K562 (cell line): ENCODE data around the gene LRMDA. TPM values are rescaled to one million over a fixed set of nuclear protein-coding genes. Genes with fewer than 3 reads are reported as not detected.

Experiments used
- ATAC-seq: fragments of 200-7000 bp; cut with Tn5 transposase; 3 replicates; pipeline ENCODE4 v1.9.1; 2020; ENCODE audit warnings: moderate library complexity
- BruUV-seq: library from RNA; stranded (reverse); fragments of 400-500 nt; replicated peaks from 2 replicates; lab custom pipeline; 2021; lab: Mats Ljungman, UMichigan
- CTCF ChIA-PET: fragments of 300-600 bp; formaldehyde crosslinking; extraction: SDS; loops from one replicate; lab custom pipeline; 2021; ENCODE audit warnings: low intra/inter-chr PET ratio; lab: Yijun Ruan, JAX
- POLR2A ChIA-PET: fragments of 300-600, 350-650 bp; sonication (Branson Sonifier 250); formaldehyde crosslinking; extraction: SDS; loops from one replicate; lab custom pipeline; 2021; ENCODE audit warnings: antibody characterized with exemption, inconsistent platforms; lab: Yijun Ruan, JAX
- DNase-seq, 4 experiments: peaks; one replicate each; pipeline versions ENCODE4 v3.0.0 to v3.0.0-alpha.2; 2011 to 2018; ENCODE audit warnings: low spot score in 3 of 4, mixed read lengths in 3 of 4; ENCODE audit errors: extremely low read depth in 1 of 4
- FAIRE-seq: peaks from 2 replicates; lab custom pipeline; 2011; peaks lifted over from hg19 to GRCh38; lab: Jason Lieb, UNC
- H2AFZ ChIP-seq: 2 replicates; pipeline ENCODE4 v1.6.0; 2011; ENCODE audit warnings: low read depth, low read length, control low read depth, inconsistent platforms
- H3K27ac ChIP-seq: fragments of 200-600 bp; 3 replicates; pipeline ENCODE4 v1.8.0; 2011; ENCODE audit warnings: low read depth, mild to moderate bottlenecking, control low read depth, inconsistent platforms, low read length, moderate library complexity, mixed read lengths; ENCODE audit errors: extremely low read depth
- H3K27me3 ChIP-seq, 2 experiments: fragments of 300-600 bp in 1 of 2; 2 replicates in 1 of 2; 3 replicates in 1 of 2; pipeline versions ENCODE4 v1.6.0 to v1.8.0; 2011; ENCODE audit warnings: inconsistent platforms in 2 of 2, low read length in 2 of 2, mild to moderate bottlenecking in 1 of 2, mixed read lengths in 1 of 2, moderate library complexity in 1 of 2; ENCODE audit not compliant: control insufficient read depth in 2 of 2, insufficient read depth in 2 of 2
- H3K36me3 ChIP-seq: fragments of 300-600 bp; 3 replicates; pipeline ENCODE4 v1.8.0; 2011; ENCODE audit warnings: mild to moderate bottlenecking, low read length, inconsistent platforms; ENCODE audit not compliant: control insufficient read depth, insufficient read depth
- H3K4me1 ChIP-seq, 2 experiments: fragments of 200-600 bp in 1 of 2; replicated peaks in 1 of 2; 2 replicates in 1 of 2; 3 replicates in 1 of 2; pipeline versions ENCODE4 v1.5.1 to v1.8.0; 2011; ENCODE audit warnings: inconsistent platforms in 2 of 2, low read length in 2 of 2, mild to moderate bottlenecking in 1 of 2, mixed read lengths in 1 of 2, moderate library complexity in 1 of 2; ENCODE audit not compliant: control insufficient read depth in 2 of 2, insufficient read depth in 2 of 2
- H3K4me2 ChIP-seq: 2 replicates; pipeline ENCODE4 v1.6.1; 2011; ENCODE audit warnings: low read length, control low read depth, inconsistent platforms, mixed read lengths; ENCODE audit not compliant: insufficient read depth
- H3K4me3 ChIP-seq: fragments of 200-600 bp; sonication (generic), shearing (Covaris generic); 2 replicates; pipeline ENCODE4 v1.5.1; 2016; ENCODE audit warnings: control low read depth, inconsistent platforms
- H3K79me2 ChIP-seq: fragments of 200-600 bp; 3 replicates; pipeline ENCODE4 v1.8.0; 2011; ENCODE audit warnings: low read length, inconsistent platforms; ENCODE audit not compliant: control insufficient read depth, insufficient read depth
- H3K9ac ChIP-seq, 2 experiments: 2 replicates each; pipeline versions ENCODE4 v1.6.0 to v1.6.1; 2011; ENCODE audit warnings: low read depth in 2 of 2, low read length in 2 of 2, control low read depth in 1 of 2, inconsistent platforms in 1 of 2, mild to moderate bottlenecking in 1 of 2, mixed read lengths in 1 of 2; ENCODE audit not compliant: insufficient read depth in 1 of 2
- H3K9me1 ChIP-seq: one replicate; pipeline ENCODE4 v1.6.0; 2011; ENCODE audit warnings: inconsistent platforms, mild to moderate bottlenecking, low read length, moderate library complexity; ENCODE audit not compliant: control insufficient read depth, insufficient read depth
- H3K9me3 ChIP-seq: replicated peaks from 2 replicates; pipeline ENCODE4 v1.5.1; 2011; ENCODE audit warnings: low read depth, low read length, inconsistent platforms; ENCODE audit not compliant: control insufficient read depth, insufficient read depth
- H4K20me1 ChIP-seq: replicated peaks from 2 replicates; pipeline ENCODE4 v1.6.1; 2011; ENCODE audit warnings: low read length, inconsistent platforms, mixed read lengths; ENCODE audit not compliant: control insufficient read depth, insufficient read depth
- ATF2 ChIP-seq: sonication (generic); formaldehyde crosslinking; IDR thresholded peaks from 2 replicates; pipeline ENCODE4 v1.8.1; 2022; ENCODE audit warnings: missing genetic modification reagents
- BACH1 ChIP-seq: fragments of 200-800 bp; sonication (Bioruptor generic); IDR thresholded peaks from 2 replicates; pipeline ENCODE4 v1.6.1; 2016; ENCODE audit warnings: missing genetic modification characterization, missing compliant biosample characterization
- BRCA1 ChIP-seq, 2 experiments: fragments of 450-650 bp in 1 of 2; sonication (generic) in 1 of 2; formaldehyde crosslinking in 1 of 2; IDR thresholded peaks; 2 replicates each; pipeline versions ENCODE4 v1.5.0 to v1.6.1; 2017 to 2020; ENCODE audit warnings: mild to moderate bottlenecking in 1 of 2, missing genetic modification reagents in 1 of 2
- CBX3 ChIP-seq, 2 experiments: IDR thresholded peaks; 1 replicate in 1 of 2; 2 replicates in 1 of 2; pipeline ENCODE4 v1.6.1; 2012; ENCODE audit warnings: inconsistent platforms in 2 of 2, low read length in 2 of 2, borderline replicate concordance in 1 of 2, control low read depth in 1 of 2
- DEAF1 ChIP-seq: fragments of 450-650 bp; formaldehyde crosslinking; IDR thresholded peaks from 2 replicates; pipeline ENCODE4 v1.4.0; 2020; ENCODE audit warnings: mild to moderate bottlenecking, moderate library complexity
- ESRRB ChIP-seq: fragments of 250-450 bp; sonication (Bioruptor Pico); IDR thresholded peaks from 2 replicates; pipeline ENCODE4 v1.5.0; 2020; ENCODE audit warnings: mild to moderate bottlenecking, moderate library complexity, borderline replicate concordance
- KAT2B ChIP-seq: IDR thresholded peaks from one replicate; pipeline ENCODE4 v1.6.1; 2012; ENCODE audit warnings: low read depth, mild to moderate bottlenecking, control low read depth, inconsistent platforms, low read length, moderate library complexity
- MAFF ChIP-seq: IDR thresholded peaks from 2 replicates; pipeline ENCODE4 v1.6.1; 2012; ENCODE audit warnings: low read length, improper control_type of control experiment
- MCM2 ChIP-seq: fragments of 450-650 bp; IDR thresholded peaks from 2 replicates; pipeline ENCODE4 v1.6.1; 2017; ENCODE audit warnings: low read depth, mild to moderate bottlenecking
- MYC ChIP-seq, 2 experiments: fragments of 250-450 bp in 1 of 2; sonication (Bioruptor Pico) in 1 of 2; IDR thresholded peaks; 2 replicates each; pipeline versions ENCODE4 v1.5.1 to v1.6.1; 2012 to 2021; ENCODE audit warnings: low read depth in 2 of 2, borderline replicate concordance in 1 of 2, improper control_type of control experiment in 1 of 2, low read length in 1 of 2, mild to moderate bottlenecking in 1 of 2, moderate library complexity in 1 of 2
- NEUROD1 ChIP-seq: fragments of 150-350 bp; IDR thresholded peaks from 2 replicates; pipeline ENCODE4 v1.6.1; 2014; ENCODE audit warnings: borderline replicate concordance, low read length, low read depth; ENCODE audit not compliant: partially characterized antibody
- POLR2AphosphoS5 ChIP-seq: IDR thresholded peaks from 2 replicates; pipeline ENCODE4 v1.6.1; 2011; ENCODE audit warnings: mild to moderate bottlenecking, low read depth, low read length, moderate library complexity; ENCODE audit not compliant: control insufficient read depth, insufficient read depth
- SMARCB1 ChIP-seq: IDR thresholded peaks from 2 replicates; pipeline ENCODE4 v1.6.1; 2011; ENCODE audit warnings: improper control_type of control experiment, low read depth; ENCODE audit not compliant: insufficient read length
- SP1 ChIP-seq: sonication (generic); formaldehyde crosslinking; IDR thresholded peaks from 2 replicates; pipeline ENCODE4 v1.8.1; 2022; ENCODE audit warnings: mild to moderate bottlenecking, missing genetic modification reagents
- TAF9B ChIP-seq: fragments of 450-650 bp; IDR thresholded peaks from 2 replicates; pipeline ENCODE4 v1.6.1; 2018; ENCODE audit warnings: mild to moderate bottlenecking; ENCODE audit not compliant: partially characterized antibody
- WGBS: fragments of 100-300 bp; shearing (Covaris generic); methylation state at CpG from one replicate; pipeline ENCODE4 v1.1.6; 2016; ENCODE audit warnings: low coverage, mixed read lengths; ENCODE audit not compliant: insufficient coverage; ENCODE audit errors: missing lambda C conversion rate; 5-methylcytosine and 5-hydroxymethylcytosine counted together
- in situ Hi-C: fragments of 300-500 bp; cut with MboI; formaldehyde crosslinking; loops from 4 replicates; pipeline ENCODE4 v1.15.0; 2018; ENCODE audit warnings: inconsistent platforms, mixed read lengths
- intact Hi-C: fragments of 100-400 bp; cut with micrococcal nuclease; formaldehyde crosslinking; loops from 2 replicates; pipeline ENCODE4 v1.14.2; 2022
- polyA plus RNA-seq, 8 experiments: library from polyadenylated mRNA; depleted of rRNA in 4 of 8; stranded (reverse) in 5 of 8; unstranded in 3 of 8; fragments of >200 nt; fragmentation: Nextera tagmentation in 2 of 8; fragmentation: Illumina TruSeq in 1 of 8; extraction: Ambion mirVana in 2 of 8; extraction: Trizol in 1 of 8; gene quantifications; 2 replicates each; pipeline versions ENCODE4 v1.2.1 to v1.2.3, GENCODE V29; 2011 to 2014; ENCODE audit warnings: inconsistent platforms in 1 of 8, missing spikeins in 1 of 8
- total RNA-seq, 7 experiments: library from RNA; depleted of rRNA in 6 of 7; stranded (reverse); fragments of >200 nt in 6 of 7; fragmentation: Illumina TruSeq in 2 of 7; extraction: Trizol in 2 of 7; gene quantifications; 2 replicates each; pipeline versions ENCODE4 v1.2.1 to v1.2.3, GENCODE V29; 2011 to 2021; ENCODE audit warnings: low replicate concordance in 1 of 7
- TF ChIP-seq, protein P1 (sequence below): sonication (generic); formaldehyde crosslinking; IDR thresholded peaks from 2 replicates; pipeline ENCODE4 v1.8.0; 2022; ENCODE audit warnings: mild to moderate bottlenecking, missing genetic modification reagents

LRMDA gene
- total and polyA plus RNA-seq, 9 of the 15 experiments (the other 6 are each of a cell fraction or from before 2014, with no cell fraction given) = 0.25 TPM; not detected in 8

- Histone ChIP-seq H2AFZ (no peak overlapping the region), H3K36me3 (no peaks in the 10 kb centered on the region), H3K27ac (no peak overlapping the region), H3K4me3 (no peak overlapping the region), H3K4me1 (no peaks in the 10 kb centered on the region), H3K79me2 (no peaks in the 10 kb centered on the region), H3K9me1 (no peaks in the 10 kb centered on the region), H3K4me2 (no peak overlapping the region), H3K9ac (no peak overlapping the region)
- CTCF ChIA-PET = no interaction called here
- WGBS = 0% methylated on average over 1 of the region's 1 CpG
- intact Hi-C loops = no loop called here
- FAIRE-seq = no peak
- no peak for DNase-seq
- in situ Hi-C loops = no loop called here
- no TSS peak for BruUV-seq
- TF ChIP-seq ATF2 (CRISPR knock-in tag) = no peak
- no peak for TF ChIP-seq MAFF
- TF ChIP-seq POLR2AphosphoS5 = no peak
- no peak for TF ChIP-seq SP1 (CRISPR knock-in tag)
- TF ChIP-seq MYC (IDR thresholded peaks at IDR 0.05; ENCODE audit: low read depth, low read length) = no peak
- TF ChIP-seq MYC (CRISPR knock-in tag; IDR thresholded peaks at IDR 0.05; ENCODE audit: borderline replicate concordance, low read depth) = no peak
- no peak for TF ChIP-seq ESRRB (CRISPR knock-in tag)
- no peak for TF ChIP-seq BACH1 (tag)
- TF ChIP-seq MCM2 = no peak
- TF ChIP-seq BRCA1 (IDR thresholded peaks at IDR 0.05) = no peak
- no peak for TF ChIP-seq BRCA1 (CRISPR knock-in tag; IDR thresholded peaks at IDR 0.05)
- no peak for TF ChIP-seq NEUROD1
- TF ChIP-seq KAT2B = no peak
- TF ChIP-seq CBX3 (IDR thresholded peaks at IDR 0.05; ENCODE audit: borderline replicate concordance in 1 of 2, low read length in 2 of 2) = no peak
- TF ChIP-seq, protein P1, sequence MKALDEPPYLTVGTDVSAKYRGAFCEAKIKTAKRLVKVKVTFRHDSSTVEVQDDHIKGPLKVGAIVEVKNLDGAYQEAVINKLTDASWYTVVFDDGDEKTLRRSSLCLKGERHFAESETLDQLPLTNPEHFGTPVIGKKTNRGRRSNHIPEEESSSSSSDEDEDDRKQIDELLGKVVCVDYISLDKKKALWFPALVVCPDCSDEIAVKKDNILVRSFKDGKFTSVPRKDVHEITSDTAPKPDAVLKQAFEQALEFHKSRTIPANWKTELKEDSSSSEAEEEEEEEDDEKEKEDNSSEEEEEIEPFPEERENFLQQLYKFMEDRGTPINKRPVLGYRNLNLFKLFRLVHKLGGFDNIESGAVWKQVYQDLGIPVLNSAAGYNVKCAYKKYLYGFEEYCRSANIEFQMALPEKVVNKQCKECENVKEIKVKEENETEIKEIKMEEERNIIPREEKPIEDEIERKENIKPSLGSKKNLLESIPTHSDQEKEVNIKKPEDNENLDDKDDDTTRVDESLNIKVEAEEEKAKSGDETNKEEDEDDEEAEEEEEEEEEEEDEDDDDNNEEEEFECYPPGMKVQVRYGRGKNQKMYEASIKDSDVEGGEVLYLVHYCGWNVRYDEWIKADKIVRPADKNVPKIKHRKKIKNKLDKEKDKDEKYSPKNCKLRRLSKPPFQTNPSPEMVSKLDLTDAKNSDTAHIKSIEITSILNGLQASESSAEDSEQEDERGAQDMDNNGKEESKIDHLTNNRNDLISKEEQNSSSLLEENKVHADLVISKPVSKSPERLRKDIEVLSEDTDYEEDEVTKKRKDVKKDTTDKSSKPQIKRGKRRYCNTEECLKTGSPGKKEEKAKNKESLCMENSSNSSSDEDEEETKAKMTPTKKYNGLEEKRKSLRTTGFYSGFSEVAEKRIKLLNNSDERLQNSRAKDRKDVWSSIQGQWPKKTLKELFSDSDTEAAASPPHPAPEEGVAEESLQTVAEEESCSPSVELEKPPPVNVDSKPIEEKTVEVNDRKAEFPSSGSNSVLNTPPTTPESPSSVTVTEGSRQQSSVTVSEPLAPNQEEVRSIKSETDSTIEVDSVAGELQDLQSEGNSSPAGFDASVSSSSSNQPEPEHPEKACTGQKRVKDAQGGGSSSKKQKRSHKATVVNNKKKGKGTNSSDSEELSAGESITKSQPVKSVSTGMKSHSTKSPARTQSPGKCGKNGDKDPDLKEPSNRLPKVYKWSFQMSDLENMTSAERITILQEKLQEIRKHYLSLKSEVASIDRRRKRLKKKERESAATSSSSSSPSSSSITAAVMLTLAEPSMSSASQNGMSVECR = no peak
- TF ChIP-seq SMARCB1 = no peak
- TF ChIP-seq TAF9B = no peak
- no peak for TF ChIP-seq DEAF1 (CRISPR knock-in tag)
- TF ChIP-seq, all 486 proteins: peak for 0
- Histone ChIP-seq H4K20me1 (no peaks in the 10 kb centered on the region), H3K9me3 (no peaks in the 10 kb centered on the region), H3K27me3 (no peaks in the 10 kb centered on the region)
- POLR2A ChIA-PET = no interaction called here
- no peak for ATAC-seq
Observed at GRCh38 chr10:76286536-76286935, 855.1 kb downstream of the LRMDA start.
